Measurements from ENCODE around the gene SSUH2.
"Not testable (repeated sequence)": the region's sequence is repeated elsewhere in the genome, so short reads cannot be mapped to it uniquely, and the experiment has no call there.

SSUH2 gene

GRCh38 chr3:8658306-8659212 lies 14.0 kb upstream of the SSUH2 start:
- peak; percentile 74 for DNase-seq

- DNase-seq = no peak
Measured at GRCh38 chr3:8657804-8658305, 13.3 kb upstream of the SSUH2 start.

DNA sequence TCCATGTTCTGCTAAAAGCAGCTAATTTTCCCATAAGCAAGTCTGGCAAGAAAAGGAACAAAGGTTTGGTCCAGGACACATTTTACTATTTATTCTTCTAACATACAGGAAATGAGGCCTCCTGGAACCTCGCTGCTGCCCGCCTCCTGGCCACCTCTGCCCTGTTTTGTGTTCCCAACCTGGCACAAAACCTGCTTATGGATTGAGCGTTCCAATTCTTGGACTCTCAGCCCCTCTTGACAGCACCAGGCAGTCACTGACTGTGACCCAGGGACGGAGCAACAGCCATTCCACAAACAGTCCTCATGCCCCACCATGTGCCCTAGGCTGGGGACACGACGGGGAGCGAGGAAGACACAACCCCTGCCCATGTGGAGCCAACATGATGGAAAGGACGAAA lies 11.6 kb upstream of the SSUH2 start:
- DNase-seq = no peak

DNA sequence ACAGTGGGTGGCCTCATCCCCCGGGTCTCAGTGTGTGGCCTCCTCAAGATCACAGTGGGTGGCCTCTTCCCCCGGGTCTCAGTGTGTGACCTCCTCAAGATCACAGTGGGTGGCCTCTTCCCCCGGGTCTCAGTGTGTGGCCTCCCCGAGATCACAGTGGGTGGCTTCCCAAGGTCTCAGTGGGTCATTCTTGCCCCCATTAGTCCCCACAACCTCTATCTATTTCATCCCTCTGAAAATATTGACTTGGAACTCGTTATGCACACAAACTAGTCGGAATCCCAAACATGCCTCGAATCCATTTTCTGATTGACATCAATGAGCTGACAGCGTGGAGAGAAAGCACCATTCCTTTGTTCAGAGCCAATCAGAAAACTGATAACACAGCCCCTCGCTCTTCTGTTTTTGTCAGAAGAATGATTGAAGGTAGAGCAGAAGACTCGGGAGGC lies 10.8 kb upstream of the SSUH2 start:
- no peak for DNase-seq

- not testable (repeated sequence) for DNase-seq
Measured at GRCh38 chr3:8654572-8655329, 10.2 kb upstream of the SSUH2 start.

GRCh38 chr3:8653800-8654408 lies 9.3 kb upstream of the SSUH2 start:
- no peak for DNase-seq

DNA sequence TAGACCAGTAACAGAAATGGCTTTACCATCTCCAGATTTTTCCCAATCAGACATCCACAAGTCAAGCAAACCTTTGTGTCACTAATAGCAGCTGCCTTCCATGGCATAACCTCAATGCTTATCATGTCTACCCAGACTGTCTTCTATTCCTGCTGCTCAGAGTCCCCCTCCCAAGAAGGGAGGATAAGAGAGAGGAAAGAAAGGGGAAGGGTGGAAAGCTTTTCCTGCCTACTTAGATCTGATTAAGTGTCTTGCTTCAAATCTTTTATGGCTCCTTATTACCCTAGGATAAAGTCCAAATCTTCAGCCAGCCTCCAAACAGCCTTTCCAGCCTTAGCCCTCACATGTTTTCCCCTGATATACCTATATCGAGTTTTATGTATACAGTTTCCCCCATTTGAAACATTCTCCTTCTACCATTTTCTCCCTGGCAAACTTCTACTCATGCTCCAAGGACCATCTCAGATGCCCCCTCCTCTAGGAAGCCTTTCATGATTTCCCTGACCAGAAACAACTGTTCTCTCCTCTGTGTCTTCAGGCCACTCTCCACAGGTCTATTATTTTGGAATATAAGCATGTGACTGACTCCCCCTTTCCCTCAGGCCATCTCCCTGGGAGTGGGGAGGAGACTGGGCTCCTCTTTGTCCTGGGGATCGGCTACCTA lies 7.9 kb upstream of the SSUH2 start:
- no peak for DNase-seq

DNA sequence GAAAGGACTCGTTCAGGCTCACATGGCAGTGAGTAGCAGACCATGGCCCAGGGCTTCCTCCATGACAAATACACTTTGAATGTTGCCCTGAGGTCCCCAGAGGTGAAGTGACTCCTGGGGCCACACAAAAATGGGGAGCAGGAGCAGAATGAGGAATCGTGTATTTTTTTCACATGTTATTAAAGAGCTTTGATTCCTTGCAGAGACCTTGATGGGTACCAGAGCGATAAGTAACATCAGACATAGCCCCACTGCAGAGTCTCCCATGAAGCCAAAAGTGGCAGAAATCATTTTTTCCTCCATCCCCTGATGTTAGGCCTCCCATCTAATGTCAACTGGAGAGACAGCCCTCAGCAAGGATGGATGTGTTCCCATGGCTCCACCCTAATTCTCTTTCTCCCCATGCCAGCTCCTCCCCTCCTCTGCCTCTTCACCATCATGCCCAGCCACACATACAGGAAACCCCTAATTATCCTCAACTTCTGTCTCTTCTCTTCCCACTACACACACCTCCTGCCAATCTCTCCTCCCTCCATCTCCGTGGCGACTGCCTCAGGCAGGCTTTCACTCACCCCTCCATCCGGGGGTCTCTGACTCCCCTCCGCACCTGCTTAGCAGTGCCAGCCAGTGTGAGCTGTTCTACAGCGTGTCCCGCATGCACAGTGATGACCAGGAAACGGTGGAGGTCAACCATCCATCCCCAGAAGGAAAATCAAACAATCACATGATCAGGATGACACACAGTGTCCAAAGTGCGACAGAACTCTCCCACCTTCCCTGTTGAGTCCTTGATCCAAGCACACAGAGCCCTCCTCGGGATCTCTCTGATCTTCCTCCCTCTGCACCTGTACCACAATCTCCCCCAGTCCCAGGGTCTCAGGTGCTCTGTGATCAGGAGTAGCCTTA lies 7.1 kb upstream of the SSUH2 start:
- DNase-seq = no peak

DNA sequence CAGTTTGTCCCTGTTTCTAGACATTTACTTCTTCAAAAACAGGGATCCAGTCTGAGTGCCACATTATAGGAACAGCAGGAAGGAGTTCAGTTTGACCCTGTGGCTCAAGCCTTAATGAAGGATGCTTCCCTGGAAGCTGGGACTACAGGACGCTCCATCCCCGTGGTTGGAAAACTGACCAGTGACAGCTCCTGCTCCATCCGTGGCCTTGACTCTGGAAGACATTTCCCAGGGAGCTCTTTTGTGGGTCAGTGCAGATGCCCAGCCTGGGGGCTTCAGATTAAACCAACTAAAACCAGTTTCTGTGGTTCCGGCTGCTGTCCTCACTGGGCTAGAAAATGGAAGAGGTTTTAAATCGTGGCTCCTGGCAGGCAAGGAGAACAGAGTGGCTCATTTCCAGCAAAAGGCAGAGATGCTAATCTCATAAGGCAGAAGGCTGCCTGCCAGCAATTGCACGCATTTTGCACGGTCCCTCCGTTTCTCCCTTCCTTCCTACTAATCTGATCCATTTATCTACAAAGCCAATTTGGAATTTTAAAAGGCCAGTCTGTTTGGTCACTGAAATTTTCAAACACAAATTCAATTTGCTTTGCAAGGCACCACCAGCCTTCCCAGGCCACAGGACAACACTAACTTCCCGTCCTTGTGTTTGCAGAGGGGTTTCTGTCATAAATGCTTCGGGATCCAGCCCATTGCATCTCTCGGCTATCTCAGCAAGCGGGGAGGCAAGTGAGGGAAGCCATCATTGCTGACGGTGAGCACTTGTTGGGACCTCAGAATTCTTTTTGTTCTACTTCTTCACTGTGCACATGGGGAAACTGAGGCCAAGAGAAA lies 6.2 kb upstream of the SSUH2 start:
- peak; percentile 51 for DNase-seq

- no peak for DNase-seq
Measured at GRCh38 chr3:8649757-8650156, 5.2 kb upstream of the SSUH2 start.

GRCh38 chr3:8648909-8649741 lies 4.5 kb upstream of the SSUH2 start:
- DNase-seq = no peak

DNA sequence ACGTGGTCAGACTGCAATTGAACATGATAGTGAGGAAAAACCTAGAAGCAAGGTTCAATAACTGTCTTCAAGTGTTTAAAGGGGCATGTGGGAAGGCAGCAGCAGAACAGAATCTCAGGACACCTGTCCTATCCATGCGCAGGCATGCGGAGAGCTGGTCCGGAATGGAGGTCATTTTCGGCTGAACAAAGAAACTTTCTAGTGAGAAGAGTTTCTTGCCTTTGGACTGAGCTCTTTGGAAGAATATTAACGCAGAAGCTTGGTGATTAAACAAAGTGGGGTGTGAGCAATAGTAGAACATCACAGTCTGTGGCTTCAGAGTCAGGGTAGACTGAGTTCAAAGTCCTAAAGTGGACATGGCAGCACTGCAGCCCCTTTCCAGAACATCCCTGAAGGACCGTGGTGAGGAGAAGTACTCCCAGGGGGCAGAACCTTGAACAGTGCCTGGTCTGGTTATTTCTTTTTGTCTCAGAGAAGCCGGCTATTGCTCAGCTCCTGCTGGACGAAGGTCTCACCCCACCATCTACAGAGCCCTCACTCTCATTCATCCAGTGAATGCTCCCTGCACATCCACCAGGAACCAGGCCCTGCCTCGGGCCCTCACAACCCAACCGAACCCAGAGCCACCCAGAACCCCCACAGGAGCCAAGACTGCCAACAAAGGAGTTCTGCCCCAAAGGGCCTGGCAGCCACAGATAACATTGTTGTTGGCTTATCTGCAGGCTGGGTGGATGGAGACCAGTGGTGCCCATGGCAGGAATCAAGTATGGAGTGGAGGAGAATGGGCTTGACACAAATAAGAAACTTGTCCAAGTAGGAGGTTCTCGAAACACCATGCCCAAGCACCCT lies 2.8 kb upstream of the SSUH2 start:
- DNase-seq = no peak

DNA sequence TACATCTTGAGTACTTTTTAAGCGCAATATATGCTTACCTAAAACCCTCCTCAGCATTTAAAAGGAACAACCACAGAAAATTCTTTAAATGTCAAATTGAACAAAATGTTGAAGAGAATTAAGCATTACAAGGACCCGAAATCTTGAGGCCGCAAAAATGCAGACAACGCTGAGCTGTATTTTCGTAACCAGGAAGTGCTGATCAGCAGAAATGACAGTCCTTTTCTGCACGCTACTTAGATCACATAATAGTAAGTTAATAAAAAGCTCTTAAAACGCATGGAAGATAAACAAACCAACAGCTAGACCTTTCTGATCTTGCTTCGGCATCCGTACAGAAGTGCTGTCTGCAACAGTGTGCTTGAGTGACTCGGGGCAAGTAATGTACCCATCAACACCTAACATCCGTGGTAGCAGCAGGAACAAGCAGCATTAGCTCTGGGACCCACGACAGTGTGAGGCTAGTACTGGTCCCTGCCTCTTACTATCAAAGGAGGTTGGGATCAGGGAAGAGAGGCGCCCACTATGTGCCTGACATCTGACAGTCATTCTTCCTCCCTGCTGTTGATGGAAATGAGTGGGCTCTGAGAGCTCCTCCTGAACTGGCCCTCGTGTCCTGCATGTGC lies 1.8 kb upstream of the SSUH2 start:
- no peak for DNase-seq

DNA sequence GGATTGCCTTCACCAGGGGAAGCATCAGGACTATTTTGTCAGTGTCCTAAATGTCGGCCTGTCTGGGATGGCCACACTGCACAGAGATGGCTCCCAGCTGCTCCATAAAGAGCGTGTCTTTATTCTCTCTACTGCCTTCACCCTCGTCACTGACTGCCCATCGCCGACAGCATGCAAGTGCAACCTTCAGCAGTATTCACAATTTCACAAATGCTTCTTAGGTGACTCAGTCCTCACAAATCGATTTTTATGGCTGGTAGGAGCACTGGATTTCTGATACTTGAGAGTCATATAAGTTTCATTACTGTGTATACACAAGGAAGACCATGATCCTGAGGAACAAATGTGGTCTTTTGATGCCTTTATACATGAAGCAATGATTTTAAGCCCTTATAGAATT lies 1.1 kb upstream of the SSUH2 start:
- no peak for DNase-seq

- DNase-seq = no peak
Measured at GRCh38 chr3:8643693-8644365, 769 bp downstream of the SSUH2 start.

DNA sequence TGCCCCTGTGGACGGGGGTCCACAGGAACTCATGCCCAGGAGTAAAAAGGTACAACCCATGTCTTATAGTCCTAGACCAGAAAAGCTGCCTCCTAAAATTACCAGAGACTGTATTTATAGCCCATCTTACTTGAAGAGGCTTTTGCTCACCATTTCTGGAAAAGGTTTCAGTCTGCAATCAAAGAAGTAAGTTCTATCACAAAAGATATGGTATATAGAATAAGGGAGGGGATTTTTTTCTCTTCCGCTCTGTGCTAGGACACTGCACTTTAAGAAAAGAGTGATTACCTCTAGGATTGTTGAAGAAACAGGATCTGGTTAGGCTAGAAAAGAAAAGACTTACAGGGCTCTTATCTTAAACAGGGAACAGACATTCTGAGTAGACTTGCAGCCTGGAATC lies 2.6 kb downstream of the SSUH2 start:
- no peak for DNase-seq

DNA sequence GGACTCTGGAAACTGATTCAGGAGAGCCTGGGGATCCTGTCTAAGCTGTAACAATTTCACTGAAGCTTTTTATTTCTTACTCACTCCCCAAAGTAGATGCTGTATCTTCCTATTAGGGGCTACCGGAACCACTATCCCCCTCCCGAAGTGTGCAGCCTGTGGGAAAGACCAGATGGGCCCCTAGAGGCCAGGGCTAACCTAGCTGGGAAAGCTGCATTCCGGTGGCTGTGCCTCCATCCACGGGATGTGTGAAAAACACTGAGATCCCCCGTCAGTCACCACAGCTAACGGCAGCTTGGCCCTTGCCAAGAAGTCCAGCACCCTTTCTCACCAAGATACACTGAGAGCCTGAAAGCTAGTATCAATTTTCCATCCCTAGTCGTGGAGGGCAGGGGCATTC lies 3.1 kb downstream of the SSUH2 start:
- no peak for DNase-seq

- no peak for DNase-seq
Measured at GRCh38 chr3:8640223-8640622, 4.4 kb downstream of the SSUH2 start.
